IMR-90 (cell line): Measurements from ENCODE around the gene BEAN1. TPM values are rescaled to one million over a fixed set of nuclear protein-coding genes. Genes with fewer than 3 reads are reported as not detected.

Experiments used
- ATAC-seq: fragments of 200-7000 bp; cut with Tn5 transposase; 2 replicates; pipeline ENCODE4 v1.9.1; 2020; ENCODE audit warnings: low read depth, mild to moderate bottlenecking, moderate library complexity
- BruUV-seq: library from RNA; stranded (reverse); fragments of 400-500 nt; replicated peaks from 2 replicates; lab custom pipeline; 2021; lab: Mats Ljungman, UMichigan
- CTCF ChIA-PET: fragments of 300-600 bp; formaldehyde crosslinking; extraction: SDS; loops from one replicate; lab custom pipeline; 2021; ENCODE audit warnings: antibody characterized with exemption; lab: Yijun Ruan, JAX
- POLR2A ChIA-PET: fragments of 300-600 bp; sonication (Branson Sonifier 250); formaldehyde crosslinking; loops from one replicate; lab custom pipeline; 2022; ENCODE audit warnings: antibody characterized with exemption; ENCODE audit not compliant: unreplicated experiment; lab: Charles Lee
- DNase-seq: peaks from one replicate; pipeline ENCODE4 v3.0.0; 2013
- H2AFZ ChIP-seq: replicated peaks from 2 replicates; pipeline ENCODE3; 2013; ENCODE audit warnings: low read length, mild to moderate bottlenecking; ENCODE audit not compliant: poor library complexity
- H2AK5ac ChIP-seq: 2 replicates; pipeline ENCODE4 v1.6.1; 2013; ENCODE audit warnings: low read depth, low read length, inconsistent platforms
- H2AK9ac ChIP-seq: replicated peaks from 2 replicates; pipeline ENCODE3; 2013; ENCODE audit warnings: mild to moderate bottlenecking, low read depth, low read length, moderate library complexity; ENCODE audit not compliant: poor library complexity
- H2BK120ac ChIP-seq: 2 replicates; pipeline ENCODE4 v1.6.1; 2013; ENCODE audit warnings: low read depth, low read length, inconsistent platforms
- H2BK15ac ChIP-seq: 3 replicates; pipeline ENCODE4 v1.6.1; 2013; ENCODE audit warnings: low read depth, low read length, inconsistent platforms
- H2BK20ac ChIP-seq: 2 replicates; pipeline ENCODE4 v1.6.1; 2013; ENCODE audit warnings: low read depth, mild to moderate bottlenecking, inconsistent platforms, low read length, moderate library complexity
- H2BK5ac ChIP-seq: 2 replicates; pipeline ENCODE4 v1.6.1; 2013; ENCODE audit warnings: mild to moderate bottlenecking, low read depth, low read length, inconsistent platforms; ENCODE audit not compliant: poor library complexity, severe bottlenecking
- H3K14ac ChIP-seq: replicated peaks from 2 replicates; pipeline ENCODE4 v1.6.1; 2013; ENCODE audit warnings: low read depth, low read length, inconsistent platforms
- H3K18ac ChIP-seq: 2 replicates; pipeline ENCODE4 v1.6.1; 2013; ENCODE audit warnings: low read depth, low read length, control low read depth
- H3K23ac ChIP-seq: 2 replicates; pipeline ENCODE4 v1.6.1; 2013; ENCODE audit warnings: low read depth, low read length, inconsistent platforms
- H3K27ac ChIP-seq: 2 replicates; pipeline ENCODE4 v1.5.1; 2013; ENCODE audit warnings: mild to moderate bottlenecking, control low read depth, low read length; ENCODE audit not compliant: insufficient read depth
- H3K27me3 ChIP-seq: 2 replicates; pipeline ENCODE4 v1.6.1; 2013; ENCODE audit warnings: low read length; ENCODE audit not compliant: control insufficient read depth, insufficient read depth
- H3K36me3 ChIP-seq: 2 replicates; pipeline ENCODE4 v1.6.1; 2013; ENCODE audit warnings: low read length, mixed read lengths; ENCODE audit not compliant: control insufficient read depth, insufficient read depth
- H3K4ac ChIP-seq: 2 replicates; pipeline ENCODE4 v1.6.1; 2013; ENCODE audit warnings: low read depth, low read length, inconsistent platforms
- H3K4me1 ChIP-seq: 2 replicates; pipeline ENCODE4 v1.6.1; 2013; ENCODE audit warnings: low read length, mixed read lengths; ENCODE audit not compliant: control insufficient read depth, insufficient read depth
- H3K4me2 ChIP-seq: 2 replicates; pipeline ENCODE4 v1.6.1; 2013; ENCODE audit warnings: low read depth, mild to moderate bottlenecking, control low read depth, low read length, moderate library complexity
- H3K4me3 ChIP-seq: 2 replicates; pipeline ENCODE4 v1.5.1; 2013; ENCODE audit warnings: low read depth, mild to moderate bottlenecking, control low read depth, low read length, moderate library complexity; ENCODE audit not compliant: insufficient read depth
- H3K56ac ChIP-seq: 2 replicates; pipeline ENCODE4 v1.6.1; 2013; ENCODE audit warnings: low read length, inconsistent platforms; ENCODE audit not compliant: insufficient read depth; ENCODE audit errors: extremely low read depth
- H3K79me1 ChIP-seq, 2 experiments: 2 replicates each; pipeline ENCODE4 v1.6.1; 2013; ENCODE audit warnings: low read length in 2 of 2, inconsistent platforms in 1 of 2, low read depth in 1 of 2
- H3K9ac ChIP-seq: 2 replicates; pipeline ENCODE4 v1.6.1; 2013; ENCODE audit warnings: low read depth, low read length, control low read depth
- H3K9me1 ChIP-seq: 2 replicates; pipeline ENCODE4 v1.6.1; 2013; ENCODE audit warnings: low read length, inconsistent platforms; ENCODE audit not compliant: insufficient read depth
- H3K9me3 ChIP-seq: 2 replicates; pipeline ENCODE4 v1.6.1; 2013; ENCODE audit warnings: low read length; ENCODE audit not compliant: control insufficient read depth, insufficient read depth
- H4K20me1 ChIP-seq: 2 replicates; pipeline ENCODE4 v1.6.1; 2013; ENCODE audit warnings: low read length, inconsistent platforms; ENCODE audit not compliant: insufficient read depth
- H4K5ac ChIP-seq: 2 replicates; pipeline ENCODE4 v1.6.1; 2013; ENCODE audit warnings: mild to moderate bottlenecking, low read depth, low read length, control low read depth
- H4K8ac ChIP-seq, 2 experiments: 2 replicates each; pipeline ENCODE4 v1.6.1; 2013; ENCODE audit warnings: low read depth in 2 of 2, low read length in 2 of 2, control low read depth in 1 of 2, inconsistent platforms in 1 of 2
- H4K91ac ChIP-seq: 2 replicates; pipeline ENCODE4 v1.6.1; 2013; ENCODE audit warnings: low read depth, low read length, inconsistent platforms; ENCODE audit not compliant: insufficient read depth
- BHLHE40 ChIP-seq: fragments of 150-350 bp; IDR thresholded peaks from 2 replicates; pipeline ENCODE4 v1.6.1; 2016; ENCODE audit warnings: mild to moderate bottlenecking, low read depth, low read length
- CEBPB ChIP-seq: IDR thresholded peaks from 2 replicates; pipeline ENCODE4 v1.6.1; 2012; ENCODE audit warnings: low read depth, low read length, improper control_type of control experiment
- CHD1 ChIP-seq: IDR thresholded peaks from 2 replicates; pipeline ENCODE4 v1.6.1; 2012; ENCODE audit warnings: low read depth, low read length, improper control_type of control experiment
- CTCF ChIP-seq: conservative IDR thresholded peaks from 2 replicates; pipeline ENCODE4 v1.5.1; 2012; ENCODE audit warnings: mild to moderate bottlenecking, low read depth, low read length, improper control_type of control experiment
- ELK1 ChIP-seq: fragments of 150-350 bp; IDR thresholded peaks from 2 replicates; pipeline ENCODE4 v1.6.1; 2016; ENCODE audit warnings: low read depth, mild to moderate bottlenecking, low read length, moderate library complexity, borderline replicate concordance
- FOS ChIP-seq: fragments of 150-350 bp; IDR thresholded peaks from 2 replicates; pipeline ENCODE4 v1.6.1; 2016; ENCODE audit warnings: low read depth, low read length
- MAZ ChIP-seq: IDR thresholded peaks from 2 replicates; pipeline ENCODE4 v1.6.1; 2012; ENCODE audit warnings: low read depth, mild to moderate bottlenecking, low read length, improper control_type of control experiment, moderate library complexity, borderline replicate concordance
- MXI1 ChIP-seq: IDR thresholded peaks from 2 replicates; pipeline ENCODE4 v1.6.1; 2012; ENCODE audit warnings: low read depth, mild to moderate bottlenecking, low read length, moderate library complexity, borderline replicate concordance
- NFE2L2 ChIP-seq: fragments of 150-350 bp; IDR thresholded peaks from 2 replicates; pipeline ENCODE4 v1.6.1; 2016; ENCODE audit warnings: low read depth, mild to moderate bottlenecking, low read length
- POLR2A ChIP-seq: IDR thresholded peaks from 2 replicates; pipeline ENCODE4 v1.6.1; 2012; ENCODE audit warnings: mild to moderate bottlenecking, low read depth, low read length
- RAD21 ChIP-seq: IDR thresholded peaks from 2 replicates; pipeline ENCODE4 v1.6.1; 2012; ENCODE audit warnings: low read length, improper control_type of control experiment
- RCOR1 ChIP-seq: IDR thresholded peaks from 2 replicates; pipeline ENCODE4 v1.6.1; 2012; ENCODE audit warnings: mild to moderate bottlenecking, low read length, improper control_type of control experiment; ENCODE audit not compliant: insufficient replicate concordance
- RFX5 ChIP-seq: IDR thresholded peaks from 2 replicates; pipeline ENCODE4 v1.8.0; 2012; ENCODE audit warnings: low read depth, mild to moderate bottlenecking, low read length, moderate library complexity
- SMC3 ChIP-seq: fragments of 150-350 bp; IDR thresholded peaks from 2 replicates; pipeline ENCODE4 v1.6.1; 2016; ENCODE audit warnings: low read depth, mild to moderate bottlenecking, antibody characterized with exemption, low read length, moderate library complexity
- USF2 ChIP-seq: fragments of 150-350 bp; IDR thresholded peaks from 2 replicates; pipeline ENCODE4 v1.6.1; 2017; ENCODE audit warnings: mild to moderate bottlenecking, antibody characterized with exemption, low read length, low read depth
- WGBS, 2 experiments: methylation state at CpG; one replicate each; pipeline versions ENCODE4 v1.1.5 to v1.1.7; 2013; ENCODE audit warnings: missing lambda C conversion rate in 2 of 2; ENCODE audit not compliant: insufficient read length in 1 of 2; ENCODE audit errors: extremely low coverage in 2 of 2; 5-methylcytosine and 5-hydroxymethylcytosine counted together
- dilution Hi-C: fragments of 300-500 bp; cut with HindIII; formaldehyde crosslinking; loops from one replicate; pipeline ENCODE4 v1.14.3; 2018; ENCODE audit warnings: low sequenced_read_pairs; ENCODE audit not compliant: unreplicated experiment
- in situ Hi-C: fragments of 300-500 bp; cut with MboI; formaldehyde crosslinking; loops from 3 replicates; pipeline ENCODE4 v1.14.3; 2019; ENCODE audit warnings: low sequenced_read_pairs, inconsistent platforms, mixed read lengths
- intact Hi-C: fragments of 100-400 bp; cut with micrococcal nuclease; formaldehyde crosslinking; loops from 2 replicates; pipeline ENCODE4 v1.10.0; 2022
- polyA plus RNA-seq, 3 experiments: library from polyadenylated mRNA; depleted of rRNA; stranded (reverse); fragments of >200 nt; gene quantifications; 2 replicates each; pipeline ENCODE4 v1.2.3, GENCODE V29; 2012; ENCODE audit warnings: low replicate concordance in 1 of 3
- total RNA-seq: library from RNA; depleted of rRNA; stranded (reverse); fragments of >200 nt; gene quantifications from 2 replicates; pipeline ENCODE4 v1.2.3, GENCODE V29; 2012

Gene BEAN1
- total and polyA plus RNA-seq, 2 of the 4 experiments (the other 2 are of a cell fraction) = not detected

GRCh38 chr16:66432429-66432828 lies 5.3 kb downstream of the BEAN1 start:
- H3K27me3 ChIP-seq = peaks cover 60% of the 10 kb centered on the region
- H3K4ac ChIP-seq = no peak overlapping the region
- H2AFZ ChIP-seq = no peak overlapping the region
- no peaks in the 10 kb centered on the region for H3K9me1 ChIP-seq
- no peaks in the 10 kb centered on the region for H3K36me3 ChIP-seq
- no peak for TF ChIP-seq CHD1
- no peak for TF ChIP-seq SMC3
- no peak for TF ChIP-seq RAD21
- no peak for TF ChIP-seq RFX5
- TF ChIP-seq POLR2A = no peak
- TF ChIP-seq NFE2L2 = no peak
- no peak for TF ChIP-seq MAZ
- TF ChIP-seq CTCF = no peak
- no peak for TF ChIP-seq RCOR1
- no peak for TF ChIP-seq MXI1
- no peak for TF ChIP-seq ELK1
- TF ChIP-seq BHLHE40 = no peak
- no peak for TF ChIP-seq CEBPB
- no peak for TF ChIP-seq FOS
- no peak for TF ChIP-seq USF2
- no peak overlapping the region for H3K4me3 ChIP-seq
- no peak overlapping the region for H3K18ac ChIP-seq
- H3K9me3 ChIP-seq = no peaks in the 10 kb centered on the region; the same call in 1 of the 2 replicates
- no TSS peak for BruUV-seq
- no peak for ATAC-seq
- no peak overlapping the region for H4K8ac ChIP-seq
- CTCF ChIA-PET = no interaction called here
- POLR2A ChIA-PET = no interaction called here
- H3K23ac ChIP-seq = no peak overlapping the region
- no peak overlapping the region for H2BK5ac ChIP-seq
- no peak overlapping the region for H3K27ac ChIP-seq
- no peak overlapping the region for H2AK9ac ChIP-seq
- no peaks in the 10 kb centered on the region for H4K20me1 ChIP-seq
- no peak overlapping the region for H3K4me2 ChIP-seq
- H2BK20ac ChIP-seq = no peak overlapping the region
- no peak overlapping the region for H3K9ac ChIP-seq
- H4K91ac ChIP-seq = no peak overlapping the region
- DNase-seq = no peak
- H4K5ac ChIP-seq = no peak overlapping the region
- no peak overlapping the region for H2BK120ac ChIP-seq
- in situ Hi-C loops = no loop called here
- no peaks in the 10 kb centered on the region for H3K79me1 ChIP-seq
- H3K4me1 ChIP-seq = peaks cover 2% of the 10 kb centered on the region; the same call in 1 of the 2 replicates
- H2BK15ac ChIP-seq = no peak overlapping the region
- intact Hi-C loops = no loop called here
- no peak overlapping the region for H3K14ac ChIP-seq
- dilution Hi-C loops = no loop called here
- no peak overlapping the region for H2AK5ac ChIP-seq
- WGBS, 2 experiments = 82% methylated on average over 2 of the region's 5 CpGs; no CpG with 5 or more reads in 1 of the 2 experiments
- no peak overlapping the region for H3K56ac ChIP-seq
